Ascending aorta (tissue), 2 donors: Measurements from ENCODE around the gene SCN5A. TPM values are rescaled to one million over a fixed set of nuclear protein-coding genes. Genes with fewer than 3 reads are reported as not detected.
A peak's percentile ranks its signal among the peaks of the same experiment; 100 is the strongest.

ENCODE experiments used
- DNase-seq, 2 donors: peaks; one replicate each; pipeline ENCODE4 v3.0.0-alpha.2; 2019; ENCODE audit warnings: low spot score in 2 of 2
- H3K27ac ChIP-seq, 2 donors: fragments of 200-600 bp; sonication (generic); one replicate each; pipeline ENCODE4 v1.5.1; 2016 to 2017; ENCODE audit warnings: mild to moderate bottlenecking in 1 of 2
- H3K27me3 ChIP-seq: fragments of 200-600 bp; sonication (generic); one replicate; pipeline ENCODE4 v1.5.1; 2017
- H3K36me3 ChIP-seq, 2 donors: fragments of 200-600 bp; sonication (generic); one replicate each; pipeline ENCODE4 v1.5.1; 2016
- H3K4me1 ChIP-seq, 2 donors: fragments of 200-600 bp; sonication (generic); one replicate each; pipeline ENCODE4 v1.5.1; 2016 to 2017; ENCODE audit warnings: mild to moderate bottlenecking in 1 of 2
- H3K4me3 ChIP-seq, 2 donors: fragments of 200-600 bp; sonication (generic); one replicate each; pipeline ENCODE4 v1.5.1; 2016 to 2017; ENCODE audit warnings: mild to moderate bottlenecking in 1 of 2
- H3K9me3 ChIP-seq, 2 donors: fragments of 200-600 bp; sonication (generic); one replicate each; pipeline ENCODE4 v1.5.1; 2016
- CTCF ChIP-seq, 3 experiments: fragments of 200-600 bp in 2 of 3; fragments of 450-650 bp in 1 of 3; sonication (generic) in 2 of 3; IDR thresholded peaks; one replicate each; pipeline ENCODE4 v1.5.1; 2016 to 2019; ENCODE audit warnings: antibody characterized with exemption in 3 of 3, mild to moderate bottlenecking in 1 of 3, moderate library complexity in 1 of 3
- intact Hi-C: fragments of 100-400 bp; cut with DNase I; formaldehyde crosslinking; loops from one replicate; pipeline ENCODE4 v1.15.1; 2023
- total RNA-seq: library from RNA; depleted of rRNA; stranded (reverse); fragments of >200 nt; gene quantifications from one replicate; pipeline ENCODE4 v1.1.0, GENCODE V29; 2016

Gene SCN5A
- total RNA-seq, 1 donor from 2014 or later = 2.7 TPM

DNA sequence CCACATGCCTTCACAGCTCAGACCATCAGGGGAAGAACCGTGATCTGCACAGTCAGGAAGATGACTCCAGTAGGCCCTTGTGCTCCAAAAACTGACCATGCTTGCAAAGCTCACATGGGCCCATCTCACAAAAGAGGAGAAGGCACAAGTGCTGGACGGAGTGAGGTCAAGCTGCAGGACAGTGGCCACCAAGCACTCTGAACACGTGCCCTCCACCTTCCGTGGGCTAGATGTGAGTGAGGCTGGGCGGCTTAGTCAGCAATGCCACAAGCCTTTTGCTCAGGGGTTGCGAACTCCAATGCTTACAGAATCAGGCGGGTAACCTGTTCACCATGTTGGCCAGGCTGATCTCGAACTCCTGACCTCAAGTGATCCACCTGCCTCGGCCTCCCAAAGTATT, 70.9 kb downstream of the SCN5A start:
- Histone ChIP-seq H3K27me3 (no peaks in the 10 kb centered on the region), H3K4me1 (no peaks in the 10 kb centered on the region), H3K36me3 (no peaks in the 10 kb centered on the region), H3K4me3 (no peak overlapping the region), H3K27ac (no peak overlapping the region), H3K9me3 (peaks cover 0 to under 1% of the 10 kb centered on the region in 2 donors)
- intact Hi-C loops = no loop called here
- DNase-seq = peak in 1 of 2 donors; percentile 50
- TF ChIP-seq CTCF (IDR thresholded peaks at IDR 0.05) = no peak

DNA sequence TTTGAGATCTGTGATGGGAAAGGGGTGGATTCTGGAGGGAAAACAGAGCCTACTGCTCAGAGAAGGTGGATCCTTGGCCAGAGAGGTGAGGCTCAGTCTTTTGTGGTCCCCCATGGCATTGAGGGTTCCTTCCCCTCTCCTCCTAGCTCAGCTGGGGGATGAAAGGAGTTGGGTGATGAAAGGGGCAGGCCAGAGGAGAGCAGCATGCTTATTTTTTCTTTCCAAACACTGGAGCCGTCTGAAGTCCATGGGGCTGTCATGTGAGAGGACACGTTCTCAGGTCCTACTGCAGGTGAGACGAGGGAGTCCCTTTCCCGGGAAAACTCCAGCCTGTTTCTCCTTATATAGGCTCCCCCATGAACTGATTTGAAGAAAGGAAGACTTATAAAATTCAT, 71.4 kb downstream of the SCN5A start:
- H3K9me3 ChIP-seq = peaks cover 0 to 5% of the 10 kb centered on the region in 2 donors
- H3K4me3 ChIP-seq = no peak overlapping the region
- no peaks in the 10 kb centered on the region for H3K36me3 ChIP-seq
- no peaks in the 10 kb centered on the region for H3K4me1 ChIP-seq
- H3K27me3 ChIP-seq = no peaks in the 10 kb centered on the region
- peak in 1 of 2 donors; percentile 8 for DNase-seq
- intact Hi-C loops = no loop called here
- TF ChIP-seq CTCF (IDR thresholded peaks at IDR 0.05) = no peak
- H3K27ac ChIP-seq = no peak overlapping the region

- H3K27ac ChIP-seq = no peak overlapping the region
- peak in 1 of 2 donors; percentile 31 for DNase-seq
- no peaks in the 10 kb centered on the region for H3K36me3 ChIP-seq
- intact Hi-C loops = no loop called here
- H3K4me3 ChIP-seq = no peak overlapping the region
- no peaks in the 10 kb centered on the region for H3K4me1 ChIP-seq
- TF ChIP-seq CTCF (IDR thresholded peaks at IDR 0.05) = no peak
- peaks cover 0 to 7% of the 10 kb centered on the region in 2 donors for H3K9me3 ChIP-seq
- no peaks in the 10 kb centered on the region for H3K27me3 ChIP-seq
Measured at GRCh38 chr3:38577371-38578080, 72.0 kb downstream of the SCN5A start.

GRCh38 chr3:38576526-38577370, 72.7 kb downstream of the SCN5A start:
- Histone ChIP-seq H3K4me1 (no peaks in the 10 kb centered on the region), H3K36me3 (no peaks in the 10 kb centered on the region), H3K4me3 (no peak overlapping the region), H3K27me3 (no peaks in the 10 kb centered on the region), H3K27ac (no peak overlapping the region), H3K9me3 (peaks cover 0 to 7% of the 10 kb centered on the region in 2 donors)
- peak in 1 of 2 donors; percentile 42 for DNase-seq
- intact Hi-C loops = no loop called here
- no peak for TF ChIP-seq CTCF (IDR thresholded peaks at IDR 0.05)

GRCh38 chr3:38576131-38576525, 73.4 kb downstream of the SCN5A start:
- TF ChIP-seq CTCF (IDR thresholded peaks at IDR 0.05) = no peak
- DNase-seq = peak in 1 of 2 donors; percentile 41
- Histone ChIP-seq H3K4me1 (no peaks in the 10 kb centered on the region), H3K27ac (no peak overlapping the region), H3K27me3 (no peaks in the 10 kb centered on the region), H3K9me3 (peaks cover 0 to 7% of the 10 kb centered on the region in 2 donors), H3K36me3 (no peaks in the 10 kb centered on the region), H3K4me3 (no peak overlapping the region)
- intact Hi-C loops = no loop called here
